Measurements from ENCODE around the gene CFL2. TPM values are rescaled to one million over a fixed set of nuclear protein-coding genes. Genes with fewer than 3 reads are reported as not detected.

The CFL2 gene
- total and polyA plus RNA-seq, 3 experiments from 2014 or later = 8.4 to 10.2 (median 10.0) TPM

- Mint-ChIP-seq H3K27me3 (peaks cover 0 to 1% of the 10 kb centered on the region in 2 donors), H3K4me3 (no peak overlapping the region), H3K4me1 (peaks cover 7 to 11% (median 10%) of the 10 kb centered on the region in 3 donors), H3K27ac (no peak overlapping the region), H3K9me3 (peaks cover 1 to 6% (median 6%) of the 10 kb centered on the region in 5 donors), H3K36me3 (no peaks in the 10 kb centered on the region)
- ChIA-PET CTCF (no interaction called here), POLR2A (no interaction called here)
- DNase-seq = no peak
- H3K4me3 ChIP-seq (ENCODE audit: low read length) = no peak overlapping the region
- H3K27me3 ChIP-seq (ENCODE audit: insufficient read depth, low read length, poor library complexity, severe bottlenecking) = no peaks in the 10 kb centered on the region
- H3K27ac ChIP-seq (ENCODE audit: low read depth, low read length) = no peak overlapping the region
- no peaks in the 10 kb centered on the region for H3K9me3 ChIP-seq (ENCODE audit: low read length)
- peaks cover 12% of the 10 kb centered on the region for H3K4me1 ChIP-seq (ENCODE audit: insufficient read depth, low read length)
- H3K36me3 ChIP-seq (ENCODE audit: insufficient read depth, low read length) = no peaks in the 10 kb centered on the region
Observed at GRCh38 chr14:34667007-34667406, 47.4 kb downstream of the CFL2 start.

GRCh38 chr14:34665785-34666435 lies 48.5 kb downstream of the CFL2 start:
- Mint-ChIP-seq H3K4me3 (no peak overlapping the region), H3K9me3 (peaks cover 1 to 6% (median 6%) of the 10 kb centered on the region in 5 donors), H3K36me3 (no peaks in the 10 kb centered on the region), H3K4me1 (peaks cover 7 to 11% (median 10%) of the 10 kb centered on the region in 3 donors), H3K27me3 (no peaks in the 10 kb centered on the region), H3K27ac (peak overlapping the region in 5 of 8 donors; percentile 39 to 72 (median 42))
- Histone ChIP-seq H3K4me1 (ENCODE audit: insufficient read depth, low read length) (peaks cover 12% of the 10 kb centered on the region), H3K27me3 (ENCODE audit: insufficient read depth, low read length, poor library complexity, severe bottlenecking) (no peaks in the 10 kb centered on the region), H3K36me3 (ENCODE audit: insufficient read depth, low read length) (no peaks in the 10 kb centered on the region), H3K4me3 (ENCODE audit: low read length) (no peak overlapping the region), H3K9me3 (ENCODE audit: low read length) (no peaks in the 10 kb centered on the region), H3K27ac (ENCODE audit: low read depth, low read length) (no peak overlapping the region)
- CTCF ChIA-PET = no interaction called here
- POLR2A ChIA-PET = no interaction called here
- DNase-seq = no peak

- Histone ChIP-seq H3K9me3 (ENCODE audit: low read length) (no peaks in the 10 kb centered on the region), H3K36me3 (ENCODE audit: insufficient read depth, low read length) (no peaks in the 10 kb centered on the region), H3K4me3 (ENCODE audit: low read length) (no peak overlapping the region), H3K4me1 (ENCODE audit: insufficient read depth, low read length) (peaks cover 12% of the 10 kb centered on the region), H3K27ac (ENCODE audit: low read depth, low read length) (no peak overlapping the region), H3K27me3 (ENCODE audit: insufficient read depth, low read length, poor library complexity, severe bottlenecking) (no peaks in the 10 kb centered on the region)
- ChIA-PET POLR2A (no interaction called here), CTCF (interaction anchor here (0.6 kb wide), 2 partner anchors 38 to 168 kb away, joined by 3 read pairs; no protein-coding TSS in a partner anchor)
- Mint-ChIP-seq H3K27ac (no peak overlapping the region), H3K27me3 (no peaks in the 10 kb centered on the region), H3K4me3 (no peak overlapping the region), H3K4me1 (peaks cover 7 to 11% (median 10%) of the 10 kb centered on the region in 3 donors), H3K9me3 (peaks cover 1 to 6% (median 6%) of the 10 kb centered on the region in 5 donors), H3K36me3 (no peaks in the 10 kb centered on the region)
- DNase-seq = no peak
Observed at GRCh38 chr14:34662561-34663088, 51.8 kb downstream of the CFL2 start.

GRCh38 chr14:34660796-34661195 lies 53.6 kb downstream of the CFL2 start:
- Histone ChIP-seq H3K4me1 (ENCODE audit: insufficient read depth, low read length) (peaks cover 5% of the 10 kb centered on the region), H3K4me3 (ENCODE audit: low read length) (no peak overlapping the region), H3K27ac (ENCODE audit: low read depth, low read length) (no peak overlapping the region), H3K36me3 (ENCODE audit: insufficient read depth, low read length) (no peaks in the 10 kb centered on the region), H3K27me3 (ENCODE audit: insufficient read depth, low read length, poor library complexity, severe bottlenecking) (no peaks in the 10 kb centered on the region), H3K9me3 (ENCODE audit: low read length) (no peaks in the 10 kb centered on the region)
- ChIA-PET CTCF (no interaction called here), POLR2A (no interaction called here)
- Mint-ChIP-seq H3K27ac (no peak overlapping the region), H3K27me3 (no peaks in the 10 kb centered on the region), H3K4me3 (no peak overlapping the region), H3K4me1 (peaks cover under 1 to 4% (median 3%) of the 10 kb centered on the region in 3 donors), H3K36me3 (no peaks in the 10 kb centered on the region), H3K9me3 (peaks cover 1 to 6% (median 6%) of the 10 kb centered on the region in 5 donors)
- DNase-seq = no peak

Other genes starting within 250 kb of the CFL2 start
- 10 to 100 TPM; 36.4 to 38.6 TPM for gene EAPP, start 174.9 kb downstream of the CFL2 start, total RNA-seq
- gene EAPP, start 174.9 kb downstream of the CFL2 start, polyA plus RNA-seq = 96.2 TPM
- gene SNX6, start 84.4 kb downstream of the CFL2 start, total RNA-seq = 10 to 100 TPM; 63.4 to 67.1 TPM
- gene SNX6, start 84.4 kb downstream of the CFL2 start, polyA plus RNA-seq = 128 TPM
- 10 to 100 TPM; 67.5 to 70.5 TPM for gene BAZ1A, start 160.8 kb upstream of the CFL2 start, total RNA-seq
- 14.9 TPM for gene BAZ1A, start 160.8 kb upstream of the CFL2 start, polyA plus RNA-seq